Left ventricle myocardium inferior (tissue), 1 donor: Measurements from ENCODE around the gene CR2. TPM values are rescaled to one million over a fixed set of nuclear protein-coding genes. Genes with fewer than 3 reads are reported as not detected.
"Not testable (repeated sequence)": the region's sequence is repeated elsewhere in the genome, so short reads cannot be mapped to it uniquely, and the experiment has no call there.

ENCODE experiments used
- DNase-seq: peaks from one replicate; pipeline ENCODE4 v3.0.0-alpha.2; 2020
- H3K27ac ChIP-seq: fragments of 200-600 bp; replicated peaks from 2 replicates; pipeline ENCODE4 v1.8.0; 2021
- H3K27me3 ChIP-seq: fragments of 200-600 bp; 2 replicates; pipeline ENCODE4 v1.8.0; 2021; ENCODE audit warnings: low read depth
- H3K36me3 ChIP-seq: fragments of 200-600 bp; 2 replicates; pipeline ENCODE4 v1.8.0; 2021
- H3K4me1 ChIP-seq: fragments of 200-600 bp; 2 replicates; pipeline ENCODE4 v1.8.0; 2021
- H3K4me3 ChIP-seq: fragments of 200-600 bp; 2 replicates; pipeline ENCODE4 v1.8.0; 2021; ENCODE audit warnings: mild to moderate bottlenecking, moderate library complexity
- H3K9me3 ChIP-seq: fragments of 200-600 bp; replicated peaks from 2 replicates; pipeline ENCODE4 v1.8.0; 2021
- CTCF ChIP-seq: fragments of 200-600 bp; IDR thresholded peaks from 2 replicates; pipeline ENCODE4 v1.8.0; 2021; ENCODE audit warnings: antibody characterized with exemption, mild to moderate bottlenecking, borderline replicate concordance
- intact Hi-C: fragments of 100-400 bp; cut with micrococcal nuclease; formaldehyde crosslinking; loops from one replicate; pipeline ENCODE4 v1.11.0; 2022
- total RNA-seq: library from RNA; stranded (reverse); fragmentation: NEBNext Ultra II Directional; extraction: Animal tissue kit (Norgen Biotek cat#: 25700); gene quantifications from one replicate; pipeline ENCODE4 v1.2.1, GENCODE V29; 2021
- donor health status: DM: no; HTN: yes; CAD: no; lungs with severe emphysema.

CR2 gene
- total RNA-seq, 1 donor from 2014 or later: not detected

DNA sequence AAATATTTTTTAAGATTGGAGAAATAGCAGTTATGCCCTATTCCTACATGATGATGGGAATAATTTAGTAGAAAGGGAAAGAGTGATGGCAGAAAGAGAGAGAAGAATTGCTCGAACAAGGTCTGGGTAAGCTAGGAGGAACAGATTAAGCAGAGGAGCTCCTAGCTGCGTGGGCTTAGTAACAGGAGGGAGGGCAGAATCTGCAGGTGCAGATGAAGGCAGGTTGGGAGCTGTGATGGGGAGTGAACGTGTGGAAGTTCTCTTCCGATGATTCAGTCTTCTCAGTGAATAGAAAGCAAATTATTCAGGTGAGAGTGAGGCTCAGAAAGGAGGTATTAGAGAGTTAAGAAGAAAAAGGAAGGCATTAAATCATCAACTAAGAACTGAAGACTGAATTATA, 33.5 kb downstream of the CR2 start:
- TF ChIP-seq CTCF: no peak
- intact Hi-C loops: no loop called here
- Histone ChIP-seq H3K4me1 (no peaks in the 10 kb centered on the region), H3K27me3 (peaks cover 68% of the 10 kb centered on the region), H3K36me3 (no peaks in the 10 kb centered on the region), H3K27ac (no peak overlapping the region), H3K4me3 (no peak overlapping the region), H3K9me3 (no peaks in the 10 kb centered on the region)
- DNase-seq: no peak

GRCh38 chr1:207493212-207493611, 39.1 kb downstream of the CR2 start:
- Histone ChIP-seq H3K4me1 (peaks cover 12% of the 10 kb centered on the region), H3K27me3 (peaks cover 98% of the 10 kb centered on the region), H3K27ac (no peak overlapping the region), H3K4me3 (no peak overlapping the region), H3K36me3 (no peaks in the 10 kb centered on the region), H3K9me3 (no peaks in the 10 kb centered on the region)
- no peak for DNase-seq
- no peak for TF ChIP-seq CTCF
- intact Hi-C loops: no loop called here

GRCh38 chr1:207494171-207494570, 40.0 kb downstream of the CR2 start:
- no peak overlapping the region for H3K4me3 ChIP-seq
- no peaks in the 10 kb centered on the region for H3K9me3 ChIP-seq
- no peaks in the 10 kb centered on the region for H3K36me3 ChIP-seq
- intact Hi-C loops: no loop called here
- peaks cover 98% of the 10 kb centered on the region for H3K27me3 ChIP-seq
- no peak overlapping the region for H3K27ac ChIP-seq
- H3K4me1 ChIP-seq: peaks cover 12% of the 10 kb centered on the region
- no peak for TF ChIP-seq CTCF
- no peak for DNase-seq

DNA sequence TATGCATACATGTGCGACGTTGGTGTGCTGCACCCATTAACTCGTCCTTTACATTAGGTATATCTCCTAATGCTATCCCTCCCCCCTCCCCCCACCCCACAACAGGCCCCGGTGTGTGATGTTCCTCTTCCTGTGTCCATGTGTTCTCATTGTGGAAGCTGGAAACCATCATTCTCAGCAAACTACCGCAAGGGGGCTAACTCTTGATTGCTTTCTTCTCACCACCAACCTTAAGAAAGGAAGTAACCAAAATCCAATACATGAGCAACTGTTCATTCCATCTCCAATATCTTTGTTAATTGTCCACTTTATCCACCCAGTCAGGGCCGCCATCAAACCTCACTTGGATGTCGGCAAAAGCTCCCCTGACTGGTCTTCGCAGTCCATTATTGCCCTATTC, 41.2 kb downstream of the CR2 start:
- Histone ChIP-seq H3K4me3 (peak overlapping the region; percentile 61), H3K27me3 (peaks cover 100% of the 10 kb centered on the region), H3K4me1 (peaks cover 12% of the 10 kb centered on the region)
- H3K27ac ChIP-seq, H3K36me3 ChIP-seq, DNase-seq, H3K9me3 ChIP-seq, intact Hi-C loops: not testable (repeated sequence)

- peak within 1 kb of the TSS; percentile 54 for H3K27ac ChIP-seq
- H3K36me3 ChIP-seq: no peaks in the 10 kb centered on the region
- peak within 1 kb of the TSS; percentile 61 for H3K4me3 ChIP-seq
- DNase-seq: peak; percentile 36
- TF ChIP-seq CTCF: no peak
- intact Hi-C loops: no loop called here
- peaks cover 100% of the 10 kb centered on the region for H3K27me3 ChIP-seq
- peaks cover 12% of the 10 kb centered on the region for H3K4me1 ChIP-seq
- no peaks in the 10 kb centered on the region for H3K9me3 ChIP-seq
Measured at GRCh38 chr1:207495801-207496792, 42.0 kb downstream of the CR2 start, which contains the start of gene CR1. TSS of gene CR1 (plus strand) at chr1:207496157. CDS start at chr1:207496268, 111 bp downstream.

DNA sequence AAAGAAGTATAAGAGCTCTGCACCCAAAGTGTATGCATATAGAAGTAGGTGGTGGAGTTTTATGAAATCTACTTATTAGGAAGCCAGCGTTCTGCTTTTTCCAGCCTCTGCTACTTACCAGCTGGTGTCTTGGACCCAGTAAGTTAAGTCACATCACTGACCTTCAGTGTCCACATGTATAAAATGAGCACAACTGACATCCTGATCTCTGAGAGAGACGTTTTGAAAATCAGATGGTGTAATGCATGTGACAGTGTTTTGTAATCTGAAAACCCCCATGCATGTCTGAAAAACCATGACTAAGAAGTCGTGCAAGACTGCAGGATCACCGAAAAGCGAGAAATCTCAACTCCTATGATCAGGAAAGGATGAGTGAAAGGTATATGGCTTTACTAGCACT, 43.8 kb downstream of the CR2 start:
- intact Hi-C loops: no loop called here

More for the DNA sequence above, 43.8 kb downstream of the CR2 start:
- peaks cover 12% of the 10 kb centered on the region for H3K4me1 ChIP-seq
- H3K36me3 ChIP-seq: no peaks in the 10 kb centered on the region
- peaks cover 100% of the 10 kb centered on the region for H3K27me3 ChIP-seq
- TF ChIP-seq CTCF: no peak
- H3K9me3 ChIP-seq: no peaks in the 10 kb centered on the region
- no peak for DNase-seq
- no peak overlapping the region for H3K4me3 ChIP-seq
- no peak overlapping the region for H3K27ac ChIP-seq
